Hepatocyte (in vitro differentiated cells): ENCODE results near the gene CBFA2T3. TPM values are rescaled to one million over a fixed set of nuclear protein-coding genes. Genes with fewer than 3 reads are reported as not detected.

Experiments
- DNase-seq: peaks from one replicate; pipeline ENCODE4 v3.0.0-alpha.2; 2016; ENCODE audit warnings: low spot score
- H2AFZ ChIP-seq: fragments of 200-600 bp; sonication (generic); 2 replicates; pipeline ENCODE4 v1.6.0; 2016; ENCODE audit warnings: antibody characterized with exemption, mild to moderate bottlenecking
- H3K27ac ChIP-seq: fragments of 200-600 bp; sonication (generic); 2 replicates; pipeline ENCODE4 v1.5.1; 2016; ENCODE audit warnings: mild to moderate bottlenecking
- H3K27me3 ChIP-seq: fragments of 200-600 bp; sonication (generic); 2 replicates; pipeline ENCODE4 v1.6.1; 2016
- H3K36me3 ChIP-seq: fragments of 200-600 bp; sonication (generic); replicated peaks from 2 replicates; pipeline ENCODE4 v1.5.1; 2016; ENCODE audit warnings: low read depth; ENCODE audit not compliant: insufficient read depth
- H3K4me1 ChIP-seq: fragments of 200-600 bp; sonication (generic); 2 replicates; pipeline ENCODE4 v1.5.1; 2016; ENCODE audit warnings: mild to moderate bottlenecking, moderate library complexity; ENCODE audit not compliant: insufficient read depth
- H3K4me2 ChIP-seq: fragments of 200-600 bp; sonication (generic); 2 replicates; pipeline ENCODE4 v1.6.0; 2016
- H3K4me3 ChIP-seq: fragments of 200-600 bp; sonication (generic); 2 replicates; pipeline ENCODE4 v1.5.1; 2016; ENCODE audit warnings: mild to moderate bottlenecking
- H3K79me2 ChIP-seq: fragments of 200-600 bp; sonication (generic); 2 replicates; pipeline ENCODE4 v1.6.0; 2017; ENCODE audit warnings: mild to moderate bottlenecking
- H3K9me2 ChIP-seq: fragments of 200-600 bp; sonication (generic); replicated peaks from 2 replicates; pipeline ENCODE4 v1.6.0; 2017; ENCODE audit warnings: mild to moderate bottlenecking; ENCODE audit not compliant: insufficient read depth
- H3K9me3 ChIP-seq: fragments of 200-600 bp; sonication (generic); 2 replicates; pipeline ENCODE4 v1.5.1; 2016; ENCODE audit warnings: low read depth, mild to moderate bottlenecking
- H4K20me1 ChIP-seq: fragments of 200-600 bp; sonication (generic); 2 replicates; pipeline ENCODE4 v1.6.0; 2016; ENCODE audit warnings: mild to moderate bottlenecking; ENCODE audit not compliant: insufficient read depth, poor library complexity, severe bottlenecking
- CTCF ChIP-seq: fragments of 200-600 bp; sonication (generic); IDR thresholded peaks from 2 replicates; pipeline ENCODE4 v1.5.1; 2016; ENCODE audit warnings: antibody characterized with exemption, mild to moderate bottlenecking; ENCODE audit not compliant: poor library complexity
- EZH2 ChIP-seq: fragments of 200-600 bp; sonication (generic); IDR thresholded peaks from 2 replicates; pipeline ENCODE4 v1.6.1; 2016; ENCODE audit warnings: antibody characterized with exemption, mild to moderate bottlenecking, borderline replicate concordance
- EZH2phosphoT487 ChIP-seq: fragments of 200-600 bp; sonication (generic); IDR thresholded peaks from one replicate; pipeline ENCODE4 v1.6.1; 2018; ENCODE audit warnings: antibody characterized with exemption, mild to moderate bottlenecking, low read depth, moderate library complexity; ENCODE audit not compliant: unreplicated experiment, severe bottlenecking
- WGBS: methylation state at CpG from one replicate; pipeline ENCODE4 v1.1.6; 2016; ENCODE audit warnings: low lambda C conversion rate; ENCODE audit errors: missing lambda C conversion rate; 5-methylcytosine and 5-hydroxymethylcytosine counted together
- polyA plus RNA-seq: library from polyadenylated mRNA; unstranded; fragments of >200 nt; fragmentation: Nextera tagmentation; extraction: Ambion mirVana; gene quantifications from 2 replicates; pipeline ENCODE4 v1.2.1, GENCODE V29; 2016
- total RNA-seq: library from RNA; depleted of rRNA; stranded (reverse); fragments of >200 nt; gene quantifications from 2 replicates; pipeline ENCODE4 v1.2.3, GENCODE V29; 2014

CBFA2T3 gene
- total and polyA plus RNA-seq, 2 experiments from 2014 or later, result 0.07 to 1.5 TPM

GRCh38 chr16:88905563-88905962 lies 71.4 kb downstream of the CBFA2T3 start:
- Histone ChIP-seq H3K36me3 (no peaks in the 10 kb centered on the region), H3K4me1 (no peaks in the 10 kb centered on the region), H3K9me2 (no peaks in the 10 kb centered on the region), H3K27ac (no peak overlapping the region), H3K9me3 (no peaks in the 10 kb centered on the region), H4K20me1 (no peaks in the 10 kb centered on the region), H3K27me3 (no peaks in the 10 kb centered on the region), H3K4me3 (no peak overlapping the region), H2AFZ (no peak overlapping the region), H3K79me2 (no peaks in the 10 kb centered on the region), H3K4me2 (no peak overlapping the region)
- WGBS, result 65% methylated on average over 6 of the region's 13 CpGs
- peak; percentile 28 for DNase-seq
- no peak for TF ChIP-seq EZH2
- no peak for TF ChIP-seq CTCF
- TF ChIP-seq EZH2phosphoT487, result no peak

GRCh38 chr16:88904676-88905365 lies 72.2 kb downstream of the CBFA2T3 start:
- WGBS, result 88% methylated on average over 16 of the region's 21 CpGs
- Histone ChIP-seq H3K27me3 (no peaks in the 10 kb centered on the region), H3K27ac (no peak overlapping the region), H3K4me3 (no peak overlapping the region), H3K9me2 (no peaks in the 10 kb centered on the region), H2AFZ (no peak overlapping the region), H3K4me1 (no peaks in the 10 kb centered on the region), H3K4me2 (no peak overlapping the region), H3K79me2 (no peaks in the 10 kb centered on the region), H3K36me3 (no peaks in the 10 kb centered on the region), H3K9me3 (no peaks in the 10 kb centered on the region), H4K20me1 (no peaks in the 10 kb centered on the region)
- DNase-seq, result no peak
- TF ChIP-seq EZH2phosphoT487, result no peak
- TF ChIP-seq EZH2, result no peak
- no peak for TF ChIP-seq CTCF

DNA sequence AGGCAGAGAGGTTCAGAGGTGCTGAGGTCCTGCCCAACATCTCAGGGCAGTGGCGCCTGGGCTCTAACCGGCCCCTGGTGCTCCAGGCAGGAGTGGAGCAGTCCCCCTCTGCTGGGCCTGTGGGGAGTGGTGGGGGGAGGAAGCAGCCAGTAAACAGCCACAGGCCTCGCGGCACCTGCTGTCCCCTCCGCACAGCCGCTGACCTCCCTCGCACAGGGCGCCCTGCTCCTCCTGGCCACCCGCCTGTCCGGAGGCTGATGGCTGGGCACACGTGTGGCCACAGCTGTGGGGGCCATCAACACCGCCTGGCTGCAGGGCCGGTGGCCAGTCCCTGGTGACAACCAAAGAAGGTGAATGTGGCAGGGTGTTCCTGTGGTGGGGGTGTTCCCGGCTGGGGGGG lies 73.7 kb downstream of the CBFA2T3 start:
- H3K27ac ChIP-seq, result no peak overlapping the region
- no peaks in the 10 kb centered on the region for H3K4me1 ChIP-seq
- H3K9me2 ChIP-seq, result no peaks in the 10 kb centered on the region
- DNase-seq, result no peak
- no peaks in the 10 kb centered on the region for H3K9me3 ChIP-seq
- H4K20me1 ChIP-seq, result no peaks in the 10 kb centered on the region
- TF ChIP-seq CTCF (no peak), EZH2 (no peak), EZH2phosphoT487 (no peak)
- H3K4me2 ChIP-seq, result no peak overlapping the region
- H2AFZ ChIP-seq, result no peak overlapping the region
- WGBS, result 87% methylated on average over 13 of the region's 14 CpGs
- H3K79me2 ChIP-seq, result no peaks in the 10 kb centered on the region
- H3K27me3 ChIP-seq, result no peaks in the 10 kb centered on the region
- H3K36me3 ChIP-seq, result no peaks in the 10 kb centered on the region
- H3K4me3 ChIP-seq, result no peak overlapping the region
